SHP77 treated with DMSO at 0.1 percent for 48 hours (cell line): ENCODE results near the gene SYT15B.
"Not testable (repeated sequence)": the region's sequence is repeated elsewhere in the genome, so short reads cannot be mapped to it uniquely, and the experiment has no call there.

ENCODE experiments used
- DNase-seq: peaks from one replicate; lab custom pipeline; 2025; lab: John Stamatoyannopoulos, UW

SYT15B gene

GRCh38 chr10:47763554-47764175 is at the start of gene SYT15B:
SYT15B (minus strand) TSS chr10:47763592; CDS start chr10:47762640, 952 bp downstream.
- DNase-seq: not testable (repeated sequence)

DNA sequence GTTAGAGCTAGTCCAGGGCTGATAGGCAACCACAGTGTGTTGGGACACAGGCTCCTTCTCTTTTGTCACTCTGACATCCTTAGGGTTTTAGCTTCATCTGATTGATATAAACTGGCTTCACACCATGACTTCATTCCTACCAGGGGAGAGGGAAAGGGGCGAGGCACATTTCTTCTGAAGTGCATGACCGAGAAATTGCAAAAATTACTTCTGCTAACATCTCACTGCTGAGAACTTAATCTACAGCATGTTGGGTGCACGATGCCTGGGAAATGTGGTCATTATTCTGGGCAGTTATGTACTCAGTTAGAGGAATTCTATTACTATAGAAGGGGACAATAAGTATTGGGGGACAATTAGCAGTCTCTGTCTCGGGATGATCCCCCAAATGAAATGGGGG is 16.2 kb upstream of the SYT15B start:
- not testable (repeated sequence) for DNase-seq

DNA sequence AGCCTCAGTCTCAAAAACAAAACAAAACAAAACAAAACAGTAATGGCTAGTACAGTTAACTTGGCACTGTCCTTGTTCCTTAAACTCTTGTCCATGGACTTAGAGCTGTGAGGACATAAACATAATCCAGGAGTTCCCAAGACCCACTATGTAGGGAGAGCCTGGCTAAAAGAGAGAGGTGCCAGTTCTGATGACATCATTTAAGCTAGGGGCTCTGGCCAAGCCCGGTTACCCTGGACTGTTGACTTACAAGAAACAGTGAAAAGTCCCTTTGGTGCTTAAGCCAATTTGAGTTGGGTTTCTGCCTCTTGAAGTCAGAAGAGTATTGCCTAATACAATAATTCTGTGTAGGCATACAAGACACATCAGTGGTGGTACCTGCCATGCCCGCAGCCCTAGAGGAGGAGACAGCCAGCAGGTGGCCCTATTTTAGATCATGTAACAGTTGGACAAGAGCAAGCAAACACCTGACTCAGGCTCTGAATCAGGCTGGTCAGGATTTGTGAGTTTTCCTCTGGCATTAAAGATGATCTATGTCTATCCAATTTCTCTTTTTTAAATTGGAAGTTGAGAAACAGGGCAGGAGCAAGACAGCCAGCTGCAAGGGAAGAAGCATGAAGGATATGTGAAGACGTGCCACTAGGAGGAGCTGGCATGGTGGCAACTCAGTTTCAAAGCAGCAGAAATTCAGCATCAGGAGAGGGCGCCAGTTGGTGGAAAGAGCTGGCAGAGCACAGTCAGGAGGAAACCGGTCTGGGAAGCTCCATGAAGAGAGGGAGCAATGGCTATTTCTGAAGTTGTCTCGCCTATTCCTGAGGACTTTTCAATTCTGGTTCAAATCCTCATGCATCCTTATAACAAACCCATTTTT is 12.2 kb upstream of the SYT15B start:
- not testable (repeated sequence) for DNase-seq

GRCh38 chr10:47770745-47771144 is 7.4 kb upstream of the SYT15B start:
- not testable (repeated sequence) for DNase-seq

DNA sequence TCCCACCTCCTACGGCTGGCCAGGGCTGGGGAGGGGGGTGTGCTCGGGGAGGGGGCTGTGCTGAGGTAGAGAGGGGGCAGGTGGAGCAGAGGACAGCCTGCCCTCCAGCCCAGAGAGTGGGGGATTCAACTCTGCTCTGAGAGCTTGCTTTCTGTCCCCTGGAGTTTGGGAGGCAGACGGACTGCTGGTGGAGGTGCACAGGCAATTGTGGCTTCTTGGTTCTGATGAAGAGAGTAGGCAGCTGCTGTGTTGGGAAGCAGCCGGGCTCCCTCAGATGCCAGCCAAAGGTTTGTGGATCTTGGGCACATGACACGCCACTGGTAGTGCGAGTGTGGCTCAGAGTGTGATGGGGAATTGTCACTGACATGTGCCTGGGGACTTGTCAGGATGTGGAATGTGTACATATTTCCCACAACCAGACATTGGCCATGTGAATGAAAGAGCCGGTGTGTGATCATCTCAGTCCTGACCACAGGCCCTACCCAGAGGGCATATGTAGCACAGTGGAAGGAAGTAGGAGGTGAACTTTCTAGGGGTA is 5.3 kb upstream of the SYT15B start:
- not testable (repeated sequence) for DNase-seq

DNA sequence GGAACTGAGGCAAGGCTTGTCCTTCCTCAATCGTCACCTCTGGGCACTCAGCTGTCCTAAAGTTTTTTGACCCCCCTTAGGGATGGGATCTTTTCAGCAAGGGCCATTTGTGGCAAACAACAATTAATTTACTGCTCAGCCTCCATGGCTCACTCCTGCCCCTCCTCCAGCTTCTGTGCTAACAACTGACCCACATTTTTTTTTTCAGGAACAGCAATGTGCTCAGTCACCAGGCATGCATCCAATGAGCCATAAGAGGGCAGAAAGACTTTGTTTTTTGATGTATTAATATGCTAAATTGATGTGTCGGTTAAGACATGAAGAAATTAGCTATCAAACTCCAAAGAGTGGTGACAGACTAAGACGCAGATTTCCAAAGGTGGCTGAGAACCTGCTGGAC is 4.7 kb upstream of the SYT15B start:
- not testable (repeated sequence) for DNase-seq

GRCh38 chr10:47767236-47767635 is 3.8 kb upstream of the SYT15B start:
- not testable (repeated sequence) for DNase-seq

- DNase-seq: not testable (repeated sequence)
These were observed 1.8 kb upstream of the SYT15B start for GRCh38 chr10:47765232-47765631.

DNA sequence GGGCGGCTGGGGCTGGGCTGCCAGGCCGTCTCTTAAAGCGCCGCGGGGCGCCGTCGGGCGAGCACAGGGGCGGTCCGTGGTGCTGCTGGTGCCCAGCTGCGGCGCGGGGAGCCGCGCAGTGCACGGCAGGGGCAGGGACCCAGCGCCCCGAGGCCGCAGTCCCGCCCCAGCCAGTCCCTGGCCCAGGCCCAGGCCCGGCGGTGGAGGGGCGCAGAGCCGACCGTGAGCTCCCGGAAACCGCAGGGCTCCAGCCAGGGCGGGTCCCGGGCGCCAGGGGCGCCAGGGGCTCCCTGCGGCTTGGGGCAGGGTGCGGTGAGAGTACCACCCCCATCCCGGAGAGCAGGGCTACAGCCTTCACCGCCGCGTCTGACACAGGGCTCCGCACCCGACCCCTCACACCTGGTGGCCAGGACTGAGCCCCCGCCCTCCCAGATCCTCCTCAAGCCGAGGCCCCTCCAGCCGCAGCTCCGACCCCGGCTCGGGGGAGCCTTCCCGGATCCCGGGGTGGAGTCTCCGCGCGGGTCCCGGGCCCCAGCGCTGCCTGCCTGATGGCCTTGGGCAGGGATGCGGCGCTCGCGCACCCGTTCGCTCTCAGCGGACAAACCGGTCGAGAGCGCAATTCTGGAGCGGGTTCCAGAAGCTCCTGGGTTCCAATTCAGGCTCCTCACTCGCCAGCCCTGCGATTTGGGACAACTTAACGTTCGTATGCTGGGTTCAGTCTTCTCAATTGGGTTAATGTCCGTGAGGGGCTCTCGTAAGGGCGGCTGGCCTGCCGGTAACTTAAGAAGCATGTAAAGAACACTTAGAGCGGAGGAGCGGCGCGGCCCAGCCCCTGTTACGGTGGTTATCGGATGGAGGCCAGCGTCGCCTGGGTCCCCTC is 478 bp downstream of the SYT15B start:
- not testable (repeated sequence) for DNase-seq

DNA sequence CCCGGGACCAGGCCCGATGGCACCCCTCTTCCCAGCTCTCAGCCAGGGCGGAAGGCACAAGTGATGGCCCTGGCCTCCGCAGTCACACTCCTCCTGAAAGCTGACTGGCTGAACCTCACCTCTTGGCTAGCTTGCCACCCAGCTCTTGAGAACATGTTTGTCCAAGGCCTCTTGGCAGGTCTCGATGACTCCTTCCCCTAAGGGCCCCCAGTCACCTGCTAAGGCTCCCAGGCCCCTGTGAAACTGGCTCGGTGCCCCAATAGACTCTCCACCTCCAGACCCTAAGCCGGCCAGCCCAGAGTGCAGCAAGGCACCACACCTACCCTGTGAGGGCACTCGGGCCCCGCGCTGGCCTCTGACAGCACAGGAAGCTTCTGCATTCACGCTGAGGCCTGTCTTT is 4.5 kb downstream of the SYT15B start:
- not testable (repeated sequence) for DNase-seq

DNA sequence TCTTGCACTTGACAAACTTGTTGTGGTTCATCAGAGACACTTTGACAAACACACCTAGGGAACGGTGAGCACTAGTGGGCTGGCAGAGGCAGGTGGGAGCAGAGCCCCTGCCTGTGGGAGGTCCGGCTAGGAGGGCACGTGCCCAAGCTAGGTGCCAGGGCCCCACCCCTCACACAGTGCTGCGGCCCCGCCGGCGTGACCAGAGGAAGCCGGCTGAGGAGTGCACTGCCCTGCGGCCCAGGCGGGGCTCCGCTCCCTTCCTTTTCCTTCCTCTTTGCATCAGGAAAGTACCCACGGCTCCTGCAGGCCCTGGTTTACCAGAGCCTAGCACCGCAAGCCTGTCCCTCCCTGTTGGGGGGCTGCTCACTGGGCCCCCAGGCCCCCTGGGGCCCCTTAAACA is 7.2 kb downstream of the SYT15B start:
- not testable (repeated sequence) for DNase-seq

- not testable (repeated sequence) for DNase-seq
These were observed 9.5 kb downstream of the SYT15B start for GRCh38 chr10:47753871-47754270.

DNA sequence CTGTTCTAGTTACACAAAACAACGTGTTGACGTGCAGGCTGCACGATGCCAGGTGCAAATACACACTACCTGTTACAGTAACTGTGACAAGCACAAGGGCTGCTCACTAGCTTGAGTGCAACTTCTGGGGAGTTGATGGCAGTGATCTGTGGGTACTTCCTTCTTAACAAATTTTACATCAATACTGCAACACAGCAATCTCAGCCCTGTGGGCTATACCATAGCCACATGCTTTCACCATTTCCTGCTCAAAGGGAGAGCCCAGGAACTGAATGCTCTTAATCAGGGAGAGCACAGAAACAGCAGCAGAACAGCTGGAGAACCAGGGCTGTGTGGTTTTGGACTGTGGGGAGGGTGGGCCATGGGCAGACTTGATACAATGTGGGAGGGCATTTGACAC is 10.2 kb downstream of the SYT15B start:
- DNase-seq: not testable (repeated sequence)

- not testable (repeated sequence) for DNase-seq
These were observed 11.6 kb downstream of the SYT15B start for GRCh38 chr10:47751821-47752220.

DNA sequence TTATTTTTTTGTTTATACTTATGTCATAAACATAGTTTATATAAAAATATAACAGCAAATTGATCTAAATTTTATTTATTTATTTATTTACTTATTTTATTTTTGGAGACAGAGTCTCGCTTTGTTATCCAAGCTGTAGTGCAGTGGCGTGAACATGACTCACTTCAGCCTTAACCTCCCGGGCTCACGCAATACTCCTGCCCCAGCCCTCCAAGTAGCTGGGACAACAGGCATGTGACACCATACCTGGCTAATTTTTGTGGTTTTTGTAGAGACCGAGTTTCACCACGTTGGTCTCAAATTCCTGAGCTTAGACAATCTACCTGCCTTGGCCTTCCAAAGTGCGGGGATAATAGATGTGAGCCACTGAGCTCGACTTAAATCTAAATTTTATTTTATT is 13.0 kb downstream of the SYT15B start:
- DNase-seq: not testable (repeated sequence)

DNA sequence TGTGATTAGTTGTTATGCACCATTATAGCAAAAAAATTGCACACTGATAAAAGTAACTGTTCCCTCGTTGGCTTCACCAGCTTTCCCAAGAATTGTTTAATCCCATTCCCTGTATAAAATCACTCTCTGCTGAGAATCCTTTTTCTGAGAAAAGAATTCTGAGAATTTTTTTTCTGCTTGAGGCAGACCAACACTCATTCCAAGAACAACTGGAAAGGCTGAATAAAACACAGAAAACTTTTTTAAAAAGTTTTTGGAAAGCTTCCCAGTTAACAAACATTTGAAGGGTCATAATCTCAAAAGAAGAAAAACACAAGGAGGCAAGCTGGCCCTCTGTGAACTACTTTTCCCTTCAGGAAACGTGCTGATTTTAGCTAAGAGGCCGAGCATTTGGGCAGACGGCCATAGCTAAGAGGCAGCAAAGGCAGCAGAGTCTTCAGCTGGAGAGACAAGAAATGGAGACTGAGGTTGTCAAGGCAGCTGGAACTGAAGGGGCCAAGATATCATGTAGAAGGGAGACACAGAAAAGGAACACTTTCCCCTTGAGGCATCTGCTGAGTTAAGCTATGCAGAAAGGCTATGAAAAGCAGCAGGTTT is 16.5 kb downstream of the SYT15B start:
- DNase-seq: not testable (repeated sequence)

DNA sequence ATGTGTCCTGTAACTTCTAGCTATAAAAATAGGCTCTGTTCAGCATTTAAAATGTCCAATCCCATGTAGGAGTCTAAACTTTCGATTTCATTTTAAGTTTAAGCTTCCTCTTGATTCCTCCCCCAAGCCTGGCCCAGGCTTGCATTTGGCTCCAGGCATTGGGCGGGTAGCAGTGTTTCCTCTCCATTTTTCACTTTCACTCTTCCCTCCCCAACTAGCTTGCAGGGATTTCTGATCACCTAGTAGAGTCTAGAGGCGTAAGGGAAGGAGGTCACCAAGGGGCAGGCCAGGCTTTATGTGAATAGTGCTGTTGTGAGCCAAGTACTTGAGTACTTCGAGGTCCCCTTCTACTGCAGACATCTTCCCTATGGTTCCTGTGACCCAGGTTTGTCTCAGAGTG is 18.5 kb downstream of the SYT15B start:
- DNase-seq: not testable (repeated sequence)

GRCh38 chr10:47743611-47744550 is 19.5 kb downstream of the SYT15B start:
- not testable (repeated sequence) for DNase-seq

DNA sequence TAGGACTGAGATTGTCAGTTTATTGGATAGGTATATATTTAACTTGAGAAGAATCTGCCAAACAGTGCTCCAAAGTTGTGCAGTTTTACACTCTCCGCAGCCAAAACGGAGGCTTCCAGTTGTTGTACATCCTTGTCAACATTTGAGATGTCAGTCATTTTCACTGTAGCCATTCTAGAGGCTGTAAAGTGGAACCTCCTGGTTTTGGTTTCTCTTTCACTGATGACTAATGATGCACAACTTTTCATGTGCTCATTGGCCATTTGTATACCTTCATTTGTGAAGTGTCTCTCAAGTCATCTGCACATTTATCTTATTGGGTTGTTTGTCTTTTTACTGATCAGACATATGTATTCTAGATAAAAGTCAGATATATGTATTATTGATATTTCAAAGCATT is 22.5 kb downstream of the SYT15B start:
- not testable (repeated sequence) for DNase-seq

GRCh38 chr10:47730911-47731310 is 32.5 kb downstream of the SYT15B start:
- not testable (repeated sequence) for DNase-seq
